HCT116 (cell line): ENCODE data around the gene HPCAL1. TPM values are rescaled to one million over a fixed set of nuclear protein-coding genes. Genes with fewer than 3 reads are reported as not detected.

ENCODE experiments used
- ATAC-seq: fragments of 200-7000 bp; cut with Tn5 transposase; 2 replicates; pipeline ENCODE4 v1.9.1; 2020; ENCODE audit warnings: mild to moderate bottlenecking, moderate library complexity
- BruUV-seq: library from RNA; stranded (reverse); fragments of 400-500 nt; replicated peaks from 2 replicates; lab custom pipeline; 2021; lab: Mats Ljungman, UMichigan
- CTCF ChIA-PET: fragments of 300-600 bp; sonication (Branson Sonifier 250); formaldehyde crosslinking; loops from one replicate; lab custom pipeline; 2021; ENCODE audit warnings: antibody characterized with exemption; lab: Charles Lee
- POLR2A ChIA-PET: fragments of 300-600, 350-600 bp; sonication (Branson Sonifier 250); formaldehyde crosslinking; loops from one replicate; lab custom pipeline; 2021; ENCODE audit warnings: antibody characterized with exemption; lab: Charles Lee
- RAD21 ChIA-PET, 2 experiments: fragments of 300-600 bp; sonication (Branson Sonifier 250); formaldehyde crosslinking; loops; one replicate each; lab custom pipeline; 2023; ENCODE audit warnings: low total read pairs in 2 of 2; ENCODE audit not compliant: uncharacterized antibody in 2 of 2, unreplicated experiment in 2 of 2, low non-redundant PET in 1 of 2; lab: Charles Lee
- DNase-seq: peaks from one replicate; pipeline ENCODE4 v3.0.0-alpha.2; 2010; ENCODE audit warnings: low read depth, low spot score
- H2AFZ ChIP-seq: fragments of 200-600 bp; shearing (Covaris generic), sonication (generic); 2 replicates; pipeline ENCODE4 v1.6.1; 2017; ENCODE audit warnings: low read depth, mixed run types, mixed read lengths, antibody characterized with exemption, low read length; ENCODE audit not compliant: poor library complexity, severe bottlenecking
- H3K27ac ChIP-seq: 2 replicates; pipeline ENCODE4 v1.5.1; 2012; ENCODE audit warnings: low read depth, low read length
- H3K27me3 ChIP-seq: fragments of 200-600 bp; sonication (generic); 2 replicates; pipeline ENCODE4 v1.6.1; 2016; ENCODE audit warnings: mixed run types, low read length, mixed read lengths; ENCODE audit not compliant: insufficient read depth
- H3K36me3 ChIP-seq, 2 experiments: fragments of 200-500 bp in 1 of 2; fragments of 200-600 bp in 1 of 2; sonication (Bioruptor generic) in 1 of 2; sonication (generic) in 1 of 2; 2 replicates each; pipeline versions ENCODE4 v1.5.1 to v1.6.1; 2014 to 2016; ENCODE audit warnings: low read length in 2 of 2, inconsistent platforms in 1 of 2, mixed read lengths in 1 of 2, mixed run types in 1 of 2; ENCODE audit not compliant: insufficient read depth in 2 of 2, control insufficient read depth in 1 of 2
- H3K4me1 ChIP-seq, 2 experiments: fragments of 200-600 bp in 1 of 2; sonication (generic) in 1 of 2; 2 replicates each; pipeline versions ENCODE4 v1.5.1 to v1.6.1; 2012 to 2017; ENCODE audit warnings: low read length in 2 of 2, inconsistent platforms in 1 of 2, mild to moderate bottlenecking in 1 of 2, mixed read lengths in 1 of 2, mixed run types in 1 of 2, moderate library complexity in 1 of 2; ENCODE audit not compliant: insufficient read depth in 2 of 2, control insufficient read depth in 1 of 2
- H3K4me2 ChIP-seq: fragments of 200-600 bp; sonication (generic); 2 replicates; pipeline ENCODE4 v1.6.1; 2017; ENCODE audit warnings: mixed run types, low read length, mixed read lengths
- H3K4me3 ChIP-seq, 2 experiments: fragments of 200-600 bp in 1 of 2; sonication (generic) in 1 of 2; replicated peaks in 1 of 2; 2 replicates each; pipeline ENCODE4 v1.5.1; 2011 to 2016; ENCODE audit warnings: low read length in 2 of 2, control low read depth in 1 of 2, low read depth in 1 of 2, mild to moderate bottlenecking in 1 of 2, mixed read lengths in 1 of 2, mixed run types in 1 of 2
- H3K79me2 ChIP-seq: fragments of 200-600 bp; sonication (generic); 2 replicates; pipeline ENCODE4 v1.6.1; 2017; ENCODE audit warnings: mild to moderate bottlenecking, mixed run types, low read length, moderate library complexity, mixed read lengths; ENCODE audit not compliant: insufficient read depth
- H3K9ac ChIP-seq: fragments of 200-600 bp; sonication (generic); 2 replicates; pipeline ENCODE4 v1.6.1; 2016; ENCODE audit warnings: low read length, mixed read lengths
- H3K9me2 ChIP-seq: fragments of 200-600 bp; sonication (generic), shearing (Covaris generic); 2 replicates; pipeline ENCODE4 v1.6.1; 2017; ENCODE audit warnings: mixed run types, mild to moderate bottlenecking, moderate library complexity; ENCODE audit not compliant: insufficient read depth
- H3K9me3 ChIP-seq, 2 experiments: fragments of 200-500 bp in 1 of 2; fragments of 200-600 bp in 1 of 2; sonication (Bioruptor generic) in 1 of 2; sonication (generic) in 1 of 2; 2 replicates each; pipeline ENCODE4 v1.6.1; 2014 to 2017; ENCODE audit warnings: low read length in 2 of 2, mixed read lengths in 2 of 2, inconsistent platforms in 1 of 2, low read depth in 1 of 2, mild to moderate bottlenecking in 1 of 2, mixed run types in 1 of 2, moderate library complexity in 1 of 2; ENCODE audit not compliant: control insufficient read depth in 1 of 2, insufficient read depth in 1 of 2
- H4K20me1 ChIP-seq: fragments of 200-600 bp; sonication (generic), shearing (Covaris generic); 2 replicates; pipeline ENCODE4 v1.6.1; 2017; ENCODE audit warnings: mixed run types, mild to moderate bottlenecking, moderate library complexity; ENCODE audit not compliant: insufficient read depth
- CEBPB ChIP-seq: IDR thresholded peaks from 2 replicates; pipeline ENCODE4 v1.6.1; 2012; ENCODE audit warnings: low read depth
- ELF1 ChIP-seq: IDR thresholded peaks from 2 replicates; pipeline ENCODE4 v1.6.1; 2012; ENCODE audit warnings: low read depth, borderline replicate concordance
- EZH2phosphoT487 ChIP-seq: fragments of 200-600 bp; IDR thresholded peaks from 2 replicates; pipeline ENCODE4 v1.6.1; 2018; ENCODE audit warnings: antibody characterized with exemption, borderline replicate concordance
- POLR2A ChIP-seq: IDR thresholded peaks from 2 replicates; pipeline ENCODE4 v1.7.0; 2011; ENCODE audit warnings: borderline replicate concordance; ENCODE audit not compliant: insufficient read depth, insufficient read length; ENCODE audit errors: extremely low read depth
- RAD21 ChIP-seq: IDR thresholded peaks from 2 replicates; pipeline ENCODE4 v1.6.1; 2012; ENCODE audit warnings: low read depth, mild to moderate bottlenecking
- REST ChIP-seq: IDR thresholded peaks from 2 replicates; pipeline ENCODE4 v1.6.1; 2012; ENCODE audit warnings: low read depth
- SRF ChIP-seq: IDR thresholded peaks from 2 replicates; pipeline ENCODE4 v1.6.1; 2012; ENCODE audit warnings: low read depth
- ZNF274 ChIP-seq: fragments of 200-500 bp; sonication (Bioruptor generic); IDR thresholded peaks from 2 replicates; pipeline ENCODE4 v1.6.1; 2014; ENCODE audit warnings: mild to moderate bottlenecking, low read depth, low read length, inconsistent platforms
- intact Hi-C: fragments of 100-400 bp; cut with micrococcal nuclease; formaldehyde crosslinking; loops from 2 replicates; pipeline ENCODE4 v1.10.0; 2022
- total RNA-seq: library from RNA; stranded (reverse); gene quantifications from one replicate; pipeline ENCODE4 v1.2.1, GENCODE V29; 2021; ENCODE audit not compliant: unreplicated experiment
- TF ChIP-seq, protein P1 (sequence below): IDR thresholded peaks from 2 replicates; pipeline ENCODE4 v1.6.1; 2012

HPCAL1 gene
- total RNA-seq, 1 experiment from 2014 or later = 111 TPM

DNA sequence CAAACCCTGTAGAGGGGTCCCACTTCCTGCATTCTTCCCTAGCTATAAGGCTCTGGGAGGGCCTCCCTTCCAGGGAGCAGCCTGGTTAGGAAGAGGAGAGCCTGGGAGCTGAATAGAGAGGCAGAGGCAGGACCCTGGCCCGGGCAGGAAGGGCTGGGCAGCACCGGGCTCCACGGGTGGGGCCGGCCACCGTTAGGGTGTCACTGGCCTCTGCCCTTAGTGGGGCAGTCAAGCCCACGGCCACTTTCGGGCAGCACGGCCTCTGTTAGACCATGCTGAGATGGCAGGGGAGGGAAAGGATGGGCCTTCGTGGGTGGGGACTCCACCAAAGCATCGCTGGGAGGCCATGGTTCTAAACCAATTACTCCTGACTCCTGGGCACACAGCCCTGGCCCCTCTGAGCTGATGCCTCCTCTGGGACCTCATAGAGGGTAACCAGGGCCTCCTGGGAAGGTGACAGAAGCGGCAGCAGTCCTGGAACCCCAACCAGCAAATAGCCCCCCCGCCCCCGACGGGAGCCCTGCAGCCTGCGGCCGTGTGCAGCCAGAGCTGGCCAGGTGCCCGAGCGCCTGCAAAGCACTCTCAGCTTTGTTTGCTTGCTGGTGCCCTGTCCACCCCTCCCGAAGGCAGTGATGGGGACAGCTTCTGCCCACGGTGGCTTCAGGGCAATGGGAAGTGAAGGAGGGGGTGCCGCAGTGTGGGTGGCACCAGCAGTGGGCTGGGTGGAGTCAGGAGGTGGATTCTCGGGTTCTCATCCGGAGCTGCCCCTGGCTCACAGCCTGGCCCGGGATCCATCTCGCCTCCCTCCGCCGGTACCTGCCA is 16.3 kb upstream of the HPCAL1 start (continued):
- TF ChIP-seq RAD21 = no peak

GRCh38 chr2:10287761-10288160 is 14.9 kb upstream of the HPCAL1 start:
- ChIA-PET CTCF (interaction anchor here (1.0 to 1.4 kb wide), 2 partner anchors 121 kb away, joined by 5 read pairs; no protein-coding TSS in a partner anchor), RAD21 (no interaction called here), POLR2A (interaction anchor here (1.4 to 4.2 kb wide), 2 partner anchors 10 to 121 kb away, joined by 4 to 14 read pairs; no protein-coding TSS in a partner anchor)
- no TSS peak for BruUV-seq
- H3K4me2 ChIP-seq = peak overlapping the region; percentile 81; the same call in 1 of the 2 replicates
- no peak overlapping the region for H3K9ac ChIP-seq
- no peaks in the 10 kb centered on the region for H4K20me1 ChIP-seq
- H3K9me3 ChIP-seq = no peaks in the 10 kb centered on the region
- no peaks in the 10 kb centered on the region for H3K9me2 ChIP-seq
- DNase-seq = no peak
- H3K27ac ChIP-seq = no peak overlapping the region
- H3K36me3 ChIP-seq = no peaks in the 10 kb centered on the region
- TF ChIP-seq, protein P1, sequence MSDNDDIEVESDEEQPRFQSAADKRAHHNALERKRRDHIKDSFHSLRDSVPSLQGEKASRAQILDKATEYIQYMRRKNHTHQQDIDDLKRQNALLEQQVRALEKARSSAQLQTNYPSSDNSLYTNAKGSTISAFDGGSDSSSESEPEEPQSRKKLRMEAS = no peak
- TF ChIP-seq ZNF274 = no peak
- TF ChIP-seq SRF = no peak
- no peak for TF ChIP-seq ELF1
- no peak for TF ChIP-seq REST
- TF ChIP-seq CEBPB = no peak
- TF ChIP-seq EZH2phosphoT487 = no peak
- no peak for TF ChIP-seq POLR2A
- H2AFZ ChIP-seq = no peak overlapping the region
- no peaks in the 10 kb centered on the region for H3K79me2 ChIP-seq
- intact Hi-C loops = no loop called here
- H3K4me3 ChIP-seq = no peak overlapping the region
- no peak for ATAC-seq
- H3K27me3 ChIP-seq = no peaks in the 10 kb centered on the region
- peaks cover 66 to 89% of the 10 kb centered on the region in 2 experiments for H3K4me1 ChIP-seq
